K562 (cell line): ENCODE measurements around the gene OR4C6.

Source experiments
- CTBP1 ChIP-seq: fragments of 450-650 bp; IDR thresholded peaks from 2 replicates; pipeline ENCODE4 v1.6.1; 2016; ENCODE audit warnings: borderline replicate concordance
- CTCF ChIP-seq, 3 experiments: IDR thresholded peaks in 2 of 3; conservative IDR thresholded peaks in 1 of 3; 2 replicates each; pipeline ENCODE4 v1.5.1; 2011 to 2012; ENCODE audit warnings: low read length in 3 of 3, mild to moderate bottlenecking in 3 of 3, control low read depth in 2 of 3, improper control_type of control experiment in 1 of 3, inconsistent platforms in 1 of 3, low read depth in 1 of 3, mixed read lengths in 1 of 3, moderate library complexity in 1 of 3; ENCODE audit not compliant: insufficient read depth in 2 of 3
- EP300 ChIP-seq: IDR thresholded peaks from 2 replicates; pipeline ENCODE4 v1.6.1; 2012; ENCODE audit warnings: low read length, improper control_type of control experiment
- KDM1A ChIP-seq, 2 experiments: fragments of 450-650 bp; IDR thresholded peaks; 2 replicates each; pipeline ENCODE4 v1.6.1; 2016; ENCODE audit warnings: mild to moderate bottlenecking in 2 of 2
- MAX ChIP-seq: sonication (generic); formaldehyde crosslinking; IDR thresholded peaks from 2 replicates; pipeline ENCODE4 v1.9.0; 2022; ENCODE audit warnings: mild to moderate bottlenecking, missing genetic modification reagents
- PKNOX1 ChIP-seq: fragments of 450-650 bp; IDR thresholded peaks from 2 replicates; pipeline ENCODE4 v1.6.1; 2016

GRCh38 chr11:55658031-55658573 is 3.9 kb upstream of the OR4C6 start:
- no peak for TF ChIP-seq CTCF (IDR thresholded peaks at IDR 0.05 in 2 of 3, conservative IDR thresholded peaks at IDR 0.05 in 1 of 3; ENCODE audit: insufficient read depth in 2 of 3, low read depth in 1 of 3, low read length in 3 of 3)
- TF ChIP-seq EP300: no peak
- TF ChIP-seq PKNOX1: no peak
- TF ChIP-seq CTBP1: no peak
- no peak for TF ChIP-seq KDM1A (IDR thresholded peaks at IDR 0.05)
- no peak for TF ChIP-seq MAX (CRISPR knock-in tag)
